Kidney (tissue), 14 donors: ENCODE data around the gene NR2C2AP. TPM values are rescaled to one million over a fixed set of nuclear protein-coding genes. Genes with fewer than 3 reads are reported as not detected.

Experiments
- DNase-seq, 5 donors: peaks; one replicate each; pipeline ENCODE4 v3.0.0-alpha.2; 2013 to 2020
- FAIRE-seq: peaks from 2 replicates; lab custom pipeline; 2012; peaks lifted over from hg19 to GRCh38; lab: Jason Lieb, UNC
- H3K27ac ChIP-seq, 2 donors: one replicate each; pipeline ENCODE4 v1.7.0; 2013; ENCODE audit warnings: low read depth in 2 of 2, low read length in 2 of 2, inconsistent platforms in 1 of 2
- H3K27me3 ChIP-seq: one replicate; pipeline ENCODE4 v1.7.1; 2013; ENCODE audit warnings: low read length, inconsistent platforms; ENCODE audit not compliant: control insufficient read depth, insufficient read depth
- H3K36me3 ChIP-seq, 3 donors: one replicate each; pipeline versions ENCODE4 v1.7.0 to v1.7.1; 2013; ENCODE audit warnings: low read length in 3 of 3, control low read depth in 1 of 3, inconsistent platforms in 1 of 3; ENCODE audit not compliant: insufficient read depth in 3 of 3, control insufficient read depth in 2 of 3
- H3K4me1 ChIP-seq, 3 donors: one replicate each; pipeline versions ENCODE4 v1.7.0 to v1.7.1; 2013; ENCODE audit warnings: low read length in 3 of 3, inconsistent platforms in 1 of 3, low read depth in 1 of 3; ENCODE audit not compliant: control insufficient read depth in 2 of 3, insufficient read depth in 2 of 3
- H3K4me3 ChIP-seq, 3 donors: one replicate each; pipeline versions ENCODE4 v1.7.0 to v1.8.1; 2013; ENCODE audit warnings: low read length in 3 of 3, control low read depth in 1 of 3, inconsistent platforms in 1 of 3
- H3K9ac ChIP-seq, 3 donors: one replicate each; pipeline versions ENCODE4 v1.7.0 to v1.7.1; 2013; ENCODE audit warnings: low read length in 3 of 3, control low read depth in 1 of 3, inconsistent platforms in 1 of 3
- H3K9me3 ChIP-seq, 3 donors: one replicate each; pipeline versions ENCODE4 v1.7.0 to v1.7.1; 2013; ENCODE audit warnings: low read length in 3 of 3, control low read depth in 1 of 3, inconsistent platforms in 1 of 3; ENCODE audit not compliant: control insufficient read depth in 2 of 3, insufficient read depth in 1 of 3
- intact Hi-C: fragments of 100-400 bp; cut with DNase I; formaldehyde crosslinking; loops from one replicate; pipeline ENCODE4 v1.11.1; 2022
- polyA plus RNA-seq: library from polyadenylated mRNA; stranded (reverse); fragments of 350-450 nt; fragmentation: Illumina TruSeq; extraction: RNeasy Lipid Tissue Mini Kit (QIAGEN cat#74804); gene quantifications from one replicate; pipeline ENCODE4 v1.2.3, GENCODE V29; 2014; ENCODE audit warnings: low read depth, low replicate concordance; ENCODE audit not compliant: insufficient read depth
- total RNA-seq: library from RNA; stranded (reverse); fragmentation: NEBNext Ultra II Directional; extraction: Animal tissue kit (Norgen Biotek cat#: 25700); gene quantifications from one replicate; pipeline ENCODE4 v1.2.1, GENCODE V29; 2021
- TF ChIP-seq, protein P1 (sequence below): IDR thresholded peaks from 3 replicates; pipeline ENCODE4 v1.5.1; 2012; ENCODE audit warnings: mild to moderate bottlenecking, moderate library complexity, borderline replicate concordance; ENCODE audit not compliant: insufficient read depth; ENCODE audit errors: extremely low read depth
- donor health status: control.
- donor health status: control.
- donor health status: control.
- donor health status: control.
- donor health status: control.
- donor health status: DM: yes; HTN: yes; CAD: no.
- donor health status: Normal renal cell carcinoma (clear cell type).

The NR2C2AP gene
- total and polyA plus RNA-seq, 2 donors from 2014 or later = 13.5 to 15.5 TPM

GRCh38 chr19:19226204-19226603, 23.0 kb upstream of the NR2C2AP start:
- Histone ChIP-seq H3K9ac (no peak overlapping the region), H3K36me3 (no peaks in the 10 kb centered on the region), H3K4me3 (no peak overlapping the region), H3K4me1 (peaks cover 0 to 4% (median 0%) of the 10 kb centered on the region in 3 donors), H3K27me3 (no peaks in the 10 kb centered on the region), H3K9me3 (no peaks in the 10 kb centered on the region), H3K27ac (no peak overlapping the region)
- intact Hi-C loops = no loop called here
- TF ChIP-seq, protein P1, sequence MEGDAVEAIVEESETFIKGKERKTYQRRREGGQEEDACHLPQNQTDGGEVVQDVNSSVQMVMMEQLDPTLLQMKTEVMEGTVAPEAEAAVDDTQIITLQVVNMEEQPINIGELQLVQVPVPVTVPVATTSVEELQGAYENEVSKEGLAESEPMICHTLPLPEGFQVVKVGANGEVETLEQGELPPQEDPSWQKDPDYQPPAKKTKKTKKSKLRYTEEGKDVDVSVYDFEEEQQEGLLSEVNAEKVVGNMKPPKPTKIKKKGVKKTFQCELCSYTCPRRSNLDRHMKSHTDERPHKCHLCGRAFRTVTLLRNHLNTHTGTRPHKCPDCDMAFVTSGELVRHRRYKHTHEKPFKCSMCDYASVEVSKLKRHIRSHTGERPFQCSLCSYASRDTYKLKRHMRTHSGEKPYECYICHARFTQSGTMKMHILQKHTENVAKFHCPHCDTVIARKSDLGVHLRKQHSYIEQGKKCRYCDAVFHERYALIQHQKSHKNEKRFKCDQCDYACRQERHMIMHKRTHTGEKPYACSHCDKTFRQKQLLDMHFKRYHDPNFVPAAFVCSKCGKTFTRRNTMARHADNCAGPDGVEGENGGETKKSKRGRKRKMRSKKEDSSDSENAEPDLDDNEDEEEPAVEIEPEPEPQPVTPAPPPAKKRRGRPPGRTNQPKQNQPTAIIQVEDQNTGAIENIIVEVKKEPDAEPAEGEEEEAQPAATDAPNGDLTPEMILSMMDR = no peak
- DNase-seq (no peak), FAIRE-seq (no peak)

DNA sequence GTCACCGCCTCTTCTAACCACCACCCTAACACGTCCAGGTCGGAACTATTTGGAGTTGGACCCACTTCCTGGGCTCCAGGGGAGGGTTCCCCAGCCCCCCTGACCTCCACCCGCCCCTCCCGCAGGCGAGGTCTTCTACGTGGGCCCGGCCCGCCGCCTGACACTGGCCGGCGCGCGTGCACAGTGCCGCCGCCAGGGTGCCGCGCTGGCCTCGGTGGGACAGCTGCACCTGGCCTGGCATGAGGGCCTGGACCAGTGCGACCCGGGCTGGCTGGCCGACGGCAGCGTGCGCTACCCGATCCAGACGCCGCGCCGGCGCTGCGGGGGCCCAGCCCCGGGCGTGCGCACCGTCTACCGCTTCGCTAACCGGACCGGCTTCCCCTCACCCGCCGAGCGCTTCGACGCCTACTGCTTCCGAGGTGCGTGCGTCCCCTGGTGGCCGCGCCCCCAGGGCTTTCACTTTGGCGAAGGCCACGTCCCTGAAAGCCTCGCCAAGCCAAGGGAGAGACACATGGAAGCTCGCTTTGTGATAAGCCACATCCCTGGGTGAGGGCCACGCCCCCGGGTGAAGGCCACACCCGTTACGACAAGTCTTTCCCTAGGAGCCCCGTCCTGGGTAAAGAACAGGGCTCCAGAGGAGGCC, 21.8 kb upstream of the NR2C2AP start:
- intact Hi-C loops = no loop called here
- peak overlapping the region in 1 of 3 donors; percentile 39 for H3K4me3 ChIP-seq
- H3K9me3 ChIP-seq = no peaks in the 10 kb centered on the region
- peak; percentile 66 to 84 (median 72) for DNase-seq
- H3K9ac ChIP-seq = no peak overlapping the region
- TF ChIP-seq, protein P1 = peak; percentile 52
- no peaks in the 10 kb centered on the region for H3K36me3 ChIP-seq
- H3K4me1 ChIP-seq = peaks cover 0 to 4% (median 0%) of the 10 kb centered on the region in 3 donors
- FAIRE-seq = no peak
- H3K27ac ChIP-seq = no peak overlapping the region
- H3K27me3 ChIP-seq = no peaks in the 10 kb centered on the region

- Histone ChIP-seq H3K9me3 (no peaks in the 10 kb centered on the region), H3K9ac (no peak overlapping the region), H3K4me1 (peaks cover 0 to 4% (median 0%) of the 10 kb centered on the region in 3 donors), H3K27me3 (no peaks in the 10 kb centered on the region), H3K36me3 (no peaks in the 10 kb centered on the region), H3K27ac (no peak overlapping the region), H3K4me3 (no peak overlapping the region)
- no peak for DNase-seq
- no peak for FAIRE-seq
- TF ChIP-seq, protein P1 = no peak
- intact Hi-C loops = no loop called here
Measured at GRCh38 chr19:19224150-19224851, 21.1 kb upstream of the NR2C2AP start.
